B cell (primary cell): ENCODE measurements around the gene RHOBTB3. TPM values are rescaled to one million over a fixed set of nuclear protein-coding genes. Genes with fewer than 3 reads are reported as not detected.
"Not testable (repeated sequence)": the region's sequence is repeated elsewhere in the genome, so short reads cannot be mapped to it uniquely, and the experiment has no call there.

Experiments
- ATAC-seq: fragments of 200-7000 bp; cut with Tn5 transposase; one replicate; pipeline ENCODE4 v1.10.0; 2021; ENCODE audit warnings: low read depth, mild to moderate bottlenecking, moderate number of reproducible peaks, moderate library complexity
- CTCF ChIA-PET: fragments of 350-600 bp; sonication (Branson Sonifier 250); formaldehyde crosslinking; loops from one replicate; lab custom pipeline; 2021; ENCODE audit warnings: antibody characterized with exemption, inconsistent platforms; lab: Charles Lee
- POLR2A ChIA-PET: fragments of 350-600 bp; sonication (Branson Sonifier 250); formaldehyde crosslinking; loops from one replicate; lab custom pipeline; 2021; ENCODE audit warnings: antibody characterized with exemption; lab: Charles Lee
- DNase-seq: peaks from one replicate; pipeline ENCODE4 v3.0.0; 2013
- H2AFZ ChIP-seq: 2 replicates; pipeline ENCODE4 v1.6.1; 2012; ENCODE audit warnings: mild to moderate bottlenecking, low read depth, low read length; ENCODE audit not compliant: insufficient read depth, poor library complexity, severe bottlenecking
- H3K27ac ChIP-seq, 2 donors: 1 replicate in 1 of 2; 2 replicates in 1 of 2; pipeline ENCODE4 v1.5.1; 2012 to 2013; ENCODE audit warnings: low read length in 2 of 2, mild to moderate bottlenecking in 2 of 2, moderate library complexity in 1 of 2
- H3K27me3 ChIP-seq, 4 experiments: fragments of 200-600 bp in 1 of 4; sonication (generic) in 1 of 4; replicated peaks in 1 of 4; 1 replicate in 2 of 4; 2 replicates in 2 of 4; pipeline versions ENCODE4 v1.6.1 to v1.7.0; 2013 to 2016; ENCODE audit warnings: low read length in 3 of 4, mild to moderate bottlenecking in 2 of 4, mixed read lengths in 1 of 4, moderate library complexity in 1 of 4; ENCODE audit not compliant: insufficient read depth in 4 of 4, control insufficient read depth in 3 of 4; ENCODE audit errors: control extremely low read depth in 1 of 4
- H3K36me3 ChIP-seq, 2 experiments: replicated peaks in 1 of 2; 1 replicate in 1 of 2; 2 replicates in 1 of 2; pipeline versions ENCODE4 v1.6.1 to v1.7.1; 2013; ENCODE audit warnings: low read length in 1 of 2; ENCODE audit not compliant: insufficient read depth in 2 of 2, control insufficient read depth in 1 of 2; ENCODE audit errors: control extremely low read depth in 1 of 2, extremely low read depth in 1 of 2
- H3K4me1 ChIP-seq, 2 donors: fragments of 200-600 bp in 1 of 2; sonication (generic) in 1 of 2; 1 replicate in 1 of 2; 2 replicates in 1 of 2; pipeline versions ENCODE4 v1.5.1 to v1.6.1; 2013 to 2017; ENCODE audit warnings: low read length in 2 of 2; ENCODE audit not compliant: control insufficient read depth in 2 of 2, insufficient read depth in 2 of 2
- H3K4me2 ChIP-seq: replicated peaks from 2 replicates; pipeline ENCODE3; 2012; ENCODE audit warnings: mild to moderate bottlenecking, low read depth, low read length; ENCODE audit not compliant: poor library complexity, severe bottlenecking
- H3K4me3 ChIP-seq, 5 experiments: fragments of 200-600 bp in 1 of 5; sonication (generic) in 1 of 5; 1 replicate in 3 of 5; 2 replicates in 2 of 5; pipeline versions ENCODE4 v1.5.1 to v1.7.0; 2011 to 2016; ENCODE audit warnings: low read length in 4 of 5, mild to moderate bottlenecking in 4 of 5, low read depth in 2 of 5, control low read depth in 1 of 5, moderate library complexity in 1 of 5; ENCODE audit not compliant: insufficient read depth in 1 of 5; ENCODE audit errors: control extremely low read depth in 1 of 5, extremely low read depth in 1 of 5
- H3K79me2 ChIP-seq: fragments of 200-600 bp; sonication (generic); one replicate; pipeline ENCODE4 v1.6.0; 2016; ENCODE audit warnings: low read length; ENCODE audit not compliant: control insufficient read depth, insufficient read depth
- H3K9ac ChIP-seq: fragments of 200-600 bp; sonication (generic); 2 replicates; pipeline ENCODE4 v1.6.1; 2017; ENCODE audit warnings: mild to moderate bottlenecking, low read length, moderate library complexity
- H3K9me3 ChIP-seq, 3 donors: one replicate each; pipeline versions ENCODE4 v1.6.1 to v1.7.1; 2013; ENCODE audit warnings: low read length in 2 of 3; ENCODE audit not compliant: control insufficient read depth in 2 of 3, insufficient read depth in 1 of 3; ENCODE audit errors: control extremely low read depth in 1 of 3
- H4K20me1 ChIP-seq: 2 replicates; pipeline ENCODE4 v1.6.0; 2012; ENCODE audit warnings: mild to moderate bottlenecking, low read length; ENCODE audit not compliant: insufficient read depth, control insufficient read depth, poor library complexity, severe bottlenecking
- H3K27ac Mint-ChIP-seq: one replicate; pipeline ENCODE4 v1.8.0; 2021; ENCODE audit warnings: mixed read lengths
- H3K27me3 Mint-ChIP-seq: one replicate; pipeline ENCODE4 v1.8.0; 2021; ENCODE audit warnings: mixed read lengths
- H3K4me1 Mint-ChIP-seq: one replicate; pipeline ENCODE4 v1.8.0; 2021; ENCODE audit warnings: mixed read lengths
- H3K4me3 Mint-ChIP-seq: one replicate; pipeline ENCODE4 v1.8.0; 2021; ENCODE audit warnings: mixed read lengths
- H3K9me3 Mint-ChIP-seq: one replicate; pipeline ENCODE4 v1.8.0; 2022; ENCODE audit warnings: mixed read lengths; ENCODE audit not compliant: insufficient read depth
- CTCF ChIP-seq: fragments of 200-600 bp; IDR thresholded peaks from one replicate; pipeline ENCODE4 v1.8.0; 2022; ENCODE audit warnings: antibody characterized with exemption, mild to moderate bottlenecking
- EZH2 ChIP-seq: IDR thresholded peaks from 2 replicates; pipeline ENCODE4 v1.6.1; 2012; ENCODE audit warnings: borderline replicate concordance, low read depth, mild to moderate bottlenecking, moderate library complexity, low read length; ENCODE audit not compliant: insufficient read depth, poor library complexity, severe bottlenecking
- WGBS: methylation state at CpG from one replicate; pipeline ENCODE4 v1.1.5; 2013; ENCODE audit warnings: missing lambda C conversion rate; ENCODE audit not compliant: insufficient coverage; 5-methylcytosine and 5-hydroxymethylcytosine counted together
- intact Hi-C: fragments of 100-400 bp; cut with micrococcal nuclease; formaldehyde crosslinking; loops from one replicate; pipeline ENCODE4 v1.10.0; 2022
- polyA plus RNA-seq: library from polyadenylated mRNA; depleted of rRNA; stranded (reverse); fragments of >200 nt; gene quantifications from 2 replicates; pipeline ENCODE4 v1.2.3, GENCODE V29; 2012
- total RNA-seq, 2 donors: library from RNA; stranded (reverse); fragments of 120-200 nt in 1 of 2; gene quantifications; 1 replicate in 1 of 2; 2 replicates in 1 of 2; pipeline versions ENCODE4 v1.2.3 to v1.2.4, GENCODE V29; 2013 to 2022

The RHOBTB3 gene
- total and polyA plus RNA-seq, 2 donors (not counting 1 experiment from before 2014, with no cell fraction given): 1.7 to 5.0 TPM

- Histone ChIP-seq H3K9me3 (no peaks in the 10 kb centered on the region), H3K4me3 (no peak overlapping the region), H3K79me2 (no peaks in the 10 kb centered on the region), H2AFZ (no peak overlapping the region), H3K4me2 (no peak overlapping the region), H3K4me1 (no peaks in the 10 kb centered on the region), H3K36me3 (no peaks in the 10 kb centered on the region), H3K27me3 (no peaks in the 10 kb centered on the region), H3K27ac (no peak overlapping the region), H4K20me1 (no peaks in the 10 kb centered on the region), H3K9ac (no peak overlapping the region)
- ChIA-PET POLR2A (no interaction called here), CTCF (interaction anchor here (0.7 kb wide), 1 partner anchor 138 kb away, joined by 3 read pairs; no protein-coding TSS in a partner anchor)
- no peak overlapping the region for H3K27ac Mint-ChIP-seq
- TF ChIP-seq CTCF: no peak
- no peak for TF ChIP-seq EZH2
- no peaks in the 10 kb centered on the region for H3K27me3 Mint-ChIP-seq
- no peaks in the 10 kb centered on the region for H3K9me3 Mint-ChIP-seq
- H3K4me3 Mint-ChIP-seq: no peak overlapping the region
- WGBS: 88% methylated on average over 13 of the region's 15 CpGs
- no peak for ATAC-seq
- no peak for DNase-seq
- no peaks in the 10 kb centered on the region for H3K4me1 Mint-ChIP-seq
- intact Hi-C loops: no loop called here
Observed at GRCh38 chr5:95709967-95710650, 21.0 kb upstream of the RHOBTB3 start.

GRCh38 chr5:95710651-95711500, 20.3 kb upstream of the RHOBTB3 start:
- H2AFZ ChIP-seq, ATAC-seq: not testable (repeated sequence)

More at GRCh38 chr5:95710651-95711500, 20.3 kb upstream of the RHOBTB3 start:
- H3K4me2 ChIP-seq, H3K4me3 Mint-ChIP-seq, H3K4me3 ChIP-seq, POLR2A ChIA-PET, H3K79me2 ChIP-seq, H3K27me3 Mint-ChIP-seq, H3K4me1 ChIP-seq, H4K20me1 ChIP-seq, H3K4me1 Mint-ChIP-seq, H3K27me3 ChIP-seq, H3K9me3 ChIP-seq, H3K27ac Mint-ChIP-seq, intact Hi-C loops, H3K9me3 Mint-ChIP-seq, H3K9ac ChIP-seq, H3K27ac ChIP-seq, CTCF ChIA-PET, DNase-seq, H3K36me3 ChIP-seq: not testable (repeated sequence)
- WGBS: 99% methylated on average over 17 of the region's 23 CpGs
